Measurements from ENCODE around the gene CCDC116.
"Not testable (repeated sequence)": the region's sequence is repeated elsewhere in the genome, so short reads cannot be mapped to it uniquely, and the experiment has no call there.

The CCDC116 gene

GRCh38 chr22:21609556-21610157, 22.9 kb upstream of the CCDC116 start:
- DNase-seq (ENCODE audit: low spot score) = not testable (repeated sequence)

- DNase-seq (ENCODE audit: low spot score) = no peak
These were observed 21.2 kb upstream of the CCDC116 start for GRCh38 chr22:21611210-21611977.

GRCh38 chr22:21612858-21613257, 19.7 kb upstream of the CCDC116 start:
- no peak for DNase-seq (ENCODE audit: low spot score)

GRCh38 chr22:21613553-21614233, 18.9 kb upstream of the CCDC116 start:
- DNase-seq (ENCODE audit: low spot score) = no peak

DNA sequence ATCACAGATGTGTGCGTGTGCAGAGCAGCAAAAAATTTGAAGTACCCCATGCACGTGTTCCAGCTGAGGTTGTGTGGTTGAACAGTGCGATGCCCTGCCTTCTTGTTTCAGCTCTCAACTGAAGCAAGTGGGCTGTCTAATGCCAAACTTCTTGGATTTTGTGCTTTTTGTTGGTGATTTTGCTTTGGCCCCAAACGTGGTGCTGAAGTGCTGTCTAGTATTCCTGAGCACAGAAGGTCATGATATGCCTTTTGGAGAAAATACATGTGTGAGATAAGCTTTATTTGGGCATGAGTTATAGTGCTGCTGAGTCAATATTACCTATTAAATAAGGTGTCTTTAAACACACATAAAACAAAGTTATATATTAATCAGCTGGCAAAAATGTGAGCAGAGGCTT, 16.8 kb upstream of the CCDC116 start:
- no peak for DNase-seq (ENCODE audit: low spot score)

- not testable (repeated sequence) for DNase-seq (ENCODE audit: low spot score)
These were observed 15.2 kb upstream of the CCDC116 start for GRCh38 chr22:21617337-21617736.

- DNase-seq (ENCODE audit: low spot score) = no peak
These were observed 11.5 kb upstream of the CCDC116 start for GRCh38 chr22:21621025-21621424.

DNA sequence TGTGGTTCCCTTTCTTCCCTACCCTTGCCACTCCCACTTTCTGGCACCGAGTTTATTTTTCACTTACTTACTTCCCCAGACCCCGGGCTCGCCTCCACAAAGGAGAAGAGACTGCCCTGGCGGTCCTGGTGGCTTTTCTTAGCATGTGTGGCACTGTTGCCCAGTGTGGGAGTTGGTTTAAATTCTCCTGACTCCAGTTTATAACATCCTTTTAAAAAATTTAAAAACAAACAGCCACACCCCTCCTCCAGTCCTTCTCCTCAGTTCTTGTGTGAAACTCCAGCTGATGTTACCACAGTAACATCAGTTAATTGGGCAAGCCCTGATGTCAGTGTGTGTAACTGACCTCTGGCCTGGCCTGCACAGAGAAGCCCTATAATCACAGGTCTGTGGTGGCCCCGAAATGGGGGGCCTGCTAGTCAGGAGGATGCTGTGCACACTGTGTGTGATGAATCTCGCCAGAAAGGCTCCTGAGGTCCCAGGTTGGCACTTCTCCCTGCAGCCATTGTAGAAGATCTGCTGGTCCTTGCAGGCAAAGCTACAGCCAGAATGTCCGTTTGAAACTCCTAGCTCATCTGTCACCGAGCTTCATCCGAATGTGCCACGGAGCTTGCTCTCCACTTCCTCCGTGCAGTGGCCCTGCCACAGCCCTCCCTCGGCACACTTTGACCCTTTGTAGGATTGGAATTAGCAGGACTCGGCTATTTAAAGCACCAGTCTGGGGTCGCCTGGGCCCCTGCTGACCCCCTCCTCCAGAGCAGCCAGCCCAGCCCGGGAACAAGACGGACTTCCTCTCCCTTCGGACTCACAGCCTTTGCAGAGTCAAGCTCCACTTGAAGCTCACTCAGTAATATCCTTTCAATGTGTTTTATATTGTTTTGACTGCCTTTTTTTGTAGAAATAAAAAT, 10.3 kb upstream of the CCDC116 start:
- DNase-seq (ENCODE audit: low spot score) = no peak

- DNase-seq (ENCODE audit: low spot score) = no peak
These were observed 9.5 kb upstream of the CCDC116 start for GRCh38 chr22:21622919-21623647.

DNA sequence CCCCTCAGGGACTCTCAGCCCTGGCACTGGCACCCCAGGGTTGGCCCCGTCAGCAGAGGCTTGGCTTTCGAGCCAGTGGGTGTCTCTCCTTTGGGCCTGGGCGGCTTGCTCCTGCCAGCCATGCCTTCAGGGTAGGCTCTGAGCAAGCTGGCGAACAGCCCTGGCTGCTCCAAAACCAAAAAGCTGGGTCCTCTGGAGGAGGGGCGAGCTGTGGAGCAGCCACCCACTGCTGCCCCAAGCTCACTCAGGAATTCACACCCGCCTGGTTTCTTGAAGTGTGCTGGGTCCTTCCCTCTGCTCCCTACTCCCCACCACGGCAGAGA, 9.0 kb upstream of the CCDC116 start:
- DNase-seq (ENCODE audit: low spot score) = no peak

DNA sequence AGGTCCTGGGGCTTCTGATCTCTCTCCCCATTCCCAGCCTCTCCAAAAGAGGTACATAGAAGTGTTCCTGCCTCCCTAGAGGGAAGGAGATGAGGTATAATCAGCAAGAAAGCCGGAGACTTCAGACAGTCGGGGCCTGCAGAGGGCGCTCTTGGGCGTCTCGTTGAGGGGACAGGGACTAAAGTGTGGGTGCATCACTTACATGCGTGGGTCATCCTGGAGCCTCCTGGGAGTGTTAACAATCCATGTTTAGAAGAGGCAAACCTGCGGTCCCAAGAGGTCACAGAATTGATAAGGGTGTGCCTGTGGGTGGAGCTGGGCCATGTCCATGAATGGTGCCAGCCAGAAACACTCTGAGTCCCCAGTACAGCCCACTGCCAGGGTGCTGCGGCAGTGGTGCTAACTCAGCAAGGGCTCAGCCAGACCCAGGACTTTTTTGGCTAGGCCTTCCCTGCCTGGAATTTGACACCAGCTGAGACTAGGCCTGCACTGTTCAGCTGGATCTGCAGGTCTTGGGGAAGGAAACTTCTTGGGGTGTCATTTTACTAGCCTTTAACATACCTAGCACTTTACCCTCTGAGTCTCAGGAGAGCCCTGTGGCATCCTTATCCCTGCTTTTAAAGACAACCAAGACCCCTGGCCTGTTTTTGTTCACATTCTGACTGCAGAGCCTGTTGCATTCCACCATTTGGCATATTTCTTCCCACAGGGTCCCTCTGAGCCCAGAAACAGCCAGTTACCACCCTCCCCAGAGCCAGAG, 8.3 kb upstream of the CCDC116 start:
- DNase-seq (ENCODE audit: low spot score) = no peak

DNA sequence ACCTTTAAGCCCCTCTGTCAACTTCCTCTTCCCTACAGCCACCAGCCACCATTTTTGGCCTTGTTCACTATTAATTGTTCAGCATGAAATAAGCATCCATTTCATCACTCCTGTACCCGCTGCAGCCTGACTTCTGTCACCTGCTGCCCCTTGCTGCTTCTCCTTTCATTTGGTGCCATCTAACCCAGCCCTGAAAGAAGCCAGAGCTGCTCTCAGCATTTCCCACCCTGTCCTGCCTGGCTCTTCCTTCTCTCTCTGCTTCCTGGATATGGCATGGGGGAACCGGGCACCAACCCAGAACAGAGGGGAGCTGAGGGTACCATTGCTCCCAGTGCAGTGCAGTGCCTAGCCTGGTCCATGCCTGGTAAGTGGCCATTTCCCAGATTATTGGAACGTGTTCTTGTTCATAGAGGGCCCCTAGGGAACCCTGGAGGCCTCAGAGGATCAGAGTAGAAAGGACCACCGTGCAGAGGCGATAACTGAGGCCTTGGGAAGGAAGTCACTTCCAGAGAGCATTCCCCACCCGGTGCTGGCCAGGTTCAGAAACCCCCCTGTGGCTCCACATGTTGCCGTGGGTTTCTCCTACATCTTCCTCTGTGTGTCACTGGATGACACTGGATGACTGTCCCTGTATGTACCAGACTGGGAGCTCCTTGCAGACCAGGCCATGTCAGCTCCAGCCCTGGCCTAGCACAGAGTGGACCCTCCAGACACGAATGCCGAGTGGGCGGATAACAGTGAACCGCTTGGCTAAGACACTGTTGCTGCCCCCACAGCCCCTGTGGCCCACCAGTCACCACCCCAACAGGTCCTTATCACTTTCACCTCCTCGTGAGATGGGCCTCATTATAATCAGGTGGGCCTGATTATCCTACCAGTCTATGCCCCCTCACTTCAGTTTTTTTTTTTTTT, 7.4 kb upstream of the CCDC116 start:
- DNase-seq (ENCODE audit: low spot score) = no peak

DNA sequence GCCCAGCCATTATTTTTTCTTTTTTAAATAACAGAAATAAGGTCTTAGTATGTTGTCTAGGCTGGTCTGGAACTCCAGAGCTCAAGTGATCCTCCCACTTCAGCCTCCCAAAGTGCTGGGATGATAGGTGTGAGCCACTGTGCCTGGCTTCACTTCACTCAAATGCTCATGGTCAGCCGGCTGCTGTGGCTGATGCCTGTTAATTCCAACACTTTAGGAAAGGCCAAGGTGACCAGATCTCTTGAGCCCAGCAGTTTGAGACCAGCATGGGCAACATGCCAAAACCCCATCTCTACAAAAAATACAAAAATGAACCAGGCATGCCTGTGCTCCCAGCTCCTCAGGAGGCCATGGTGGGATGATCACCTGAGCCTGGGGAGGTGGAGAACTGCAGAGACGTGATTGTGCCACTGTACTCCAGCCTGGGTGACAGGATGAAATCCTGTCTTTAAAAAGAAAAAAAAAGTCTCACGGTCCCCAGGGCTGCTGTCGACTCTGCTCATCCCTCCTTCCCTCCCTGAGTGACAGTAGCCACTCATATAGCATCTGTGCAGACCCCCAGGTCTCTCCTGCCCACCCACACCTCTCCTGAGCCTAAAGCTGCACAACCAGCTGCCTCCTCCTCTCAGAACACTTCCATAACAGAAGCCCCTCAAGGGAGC, 6.4 kb upstream of the CCDC116 start:
- no peak for DNase-seq (ENCODE audit: low spot score)

GRCh38 chr22:21626735-21627469, 5.7 kb upstream of the CCDC116 start:
- no peak for DNase-seq (ENCODE audit: low spot score)

DNA sequence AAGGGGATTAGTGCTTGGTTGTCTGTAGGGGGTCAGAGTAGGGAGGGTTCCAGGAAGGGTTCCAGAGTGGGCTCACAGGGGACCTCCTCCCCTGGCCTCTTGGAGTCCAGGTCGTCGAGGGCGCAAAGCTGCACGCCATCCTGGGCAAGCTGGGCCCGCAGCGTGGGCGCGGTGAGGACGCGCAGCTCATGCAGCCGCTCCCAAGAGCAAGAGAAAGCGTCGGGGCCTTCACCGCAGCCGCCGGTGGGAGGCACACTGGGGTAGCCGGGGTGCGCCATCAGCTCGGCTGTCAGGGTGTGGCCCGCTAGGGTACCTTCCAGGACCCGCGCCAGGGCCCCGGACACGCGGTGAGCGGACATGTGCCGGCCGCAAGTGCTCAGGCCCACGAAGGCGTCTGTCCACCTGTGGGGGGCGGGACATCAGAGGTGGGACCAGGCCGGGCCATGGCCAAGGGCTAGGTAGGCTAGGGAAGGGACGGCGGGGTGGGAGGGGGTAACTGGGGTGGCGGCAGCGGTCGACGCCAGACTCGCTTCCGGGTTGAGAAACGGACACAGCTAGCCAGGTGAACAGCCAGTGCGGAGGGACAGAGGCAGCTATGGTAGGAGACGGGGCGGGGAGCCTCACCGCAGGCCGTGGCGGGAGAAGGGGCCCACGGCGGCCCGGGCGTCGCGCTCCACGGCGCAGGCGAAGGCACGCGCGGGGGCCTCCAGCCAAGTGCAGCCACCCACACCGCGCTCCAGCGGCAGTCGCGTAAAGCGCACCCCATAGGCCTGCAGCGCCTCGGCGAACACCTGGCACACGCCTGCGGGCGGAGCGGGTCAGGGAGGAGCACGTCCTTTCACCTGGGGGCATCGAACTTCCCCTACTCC, 3.9 kb upstream of the CCDC116 start:
- no peak for DNase-seq (ENCODE audit: low spot score)

GRCh38 chr22:21629255-21630149, 3.1 kb upstream of the CCDC116 start, which contains the start of gene YDJC:
Gene YDJC, minus strand, starts transcription at chr22:21630022. Its CDS starts 8 bp downstream, at chr22:21630014.
- peak; percentile 92 for DNase-seq (ENCODE audit: low spot score)

Measured in HuH-7.5 (cell line).